Fibroblast of peridontal ligament (primary cell): Measurements from ENCODE around the gene ROM1.
"Not testable (repeated sequence)": the region's sequence is repeated elsewhere in the genome, so short reads cannot be mapped to it uniquely, and the experiment has no call there.

ENCODE experiments used
- DNase-seq: peaks from one replicate; pipeline ENCODE4 v3.0.0-alpha.2; 2010; ENCODE audit errors: extremely low read depth

Gene ROM1

DNA sequence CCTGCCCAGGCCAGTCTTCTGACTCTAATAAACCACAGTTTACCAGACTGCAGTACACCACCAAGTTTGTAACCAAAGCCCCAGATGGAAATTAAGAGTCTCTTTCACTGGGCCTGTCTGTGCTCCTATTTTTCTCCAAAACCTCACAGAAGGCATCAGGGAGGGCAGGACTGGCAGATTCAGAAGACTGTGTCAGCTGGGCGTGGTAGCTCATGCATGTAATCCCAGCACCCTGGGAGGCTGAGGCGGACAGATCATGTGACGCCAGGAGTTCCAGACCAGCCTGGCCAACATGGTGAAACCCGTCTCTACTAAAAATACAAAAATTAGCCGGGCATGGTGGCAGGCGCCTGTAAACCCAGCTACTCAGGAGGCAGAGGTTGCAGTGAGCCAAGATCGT, 27.7 kb upstream of the ROM1 start:
- DNase-seq = not testable (repeated sequence)

DNA sequence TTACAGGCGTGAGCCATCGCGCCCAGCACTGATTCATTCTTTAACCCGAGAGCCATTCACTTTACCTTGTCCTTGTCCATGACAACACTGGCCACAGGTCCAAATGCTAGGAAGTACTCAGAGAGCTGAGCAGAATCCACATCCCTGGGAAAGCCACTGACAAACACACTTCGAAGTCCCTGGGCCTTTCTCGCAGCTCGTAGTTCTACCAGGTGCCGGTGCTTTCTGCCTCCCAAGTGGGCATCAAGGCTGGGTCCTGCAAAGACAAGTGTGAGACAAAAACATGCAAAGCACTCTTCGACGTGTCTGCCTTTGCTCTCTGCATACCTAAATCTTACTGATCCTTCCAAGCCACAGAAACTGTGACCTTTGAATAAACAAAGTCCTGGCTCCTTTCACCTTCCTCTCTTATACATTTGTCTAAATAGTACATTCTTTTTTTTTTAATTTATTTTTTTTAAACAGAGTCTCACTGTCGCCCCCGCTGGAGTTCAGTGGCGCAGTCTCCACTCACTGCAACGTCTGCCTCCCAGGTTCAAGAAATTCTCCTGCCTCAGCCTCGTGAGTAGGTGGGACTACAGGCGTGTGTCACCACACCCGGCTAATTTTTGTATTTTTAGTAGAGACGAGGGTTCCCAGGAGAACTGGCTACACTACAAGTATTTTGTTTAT, 24.0 kb upstream of the ROM1 start:
- no peak for DNase-seq

DNA sequence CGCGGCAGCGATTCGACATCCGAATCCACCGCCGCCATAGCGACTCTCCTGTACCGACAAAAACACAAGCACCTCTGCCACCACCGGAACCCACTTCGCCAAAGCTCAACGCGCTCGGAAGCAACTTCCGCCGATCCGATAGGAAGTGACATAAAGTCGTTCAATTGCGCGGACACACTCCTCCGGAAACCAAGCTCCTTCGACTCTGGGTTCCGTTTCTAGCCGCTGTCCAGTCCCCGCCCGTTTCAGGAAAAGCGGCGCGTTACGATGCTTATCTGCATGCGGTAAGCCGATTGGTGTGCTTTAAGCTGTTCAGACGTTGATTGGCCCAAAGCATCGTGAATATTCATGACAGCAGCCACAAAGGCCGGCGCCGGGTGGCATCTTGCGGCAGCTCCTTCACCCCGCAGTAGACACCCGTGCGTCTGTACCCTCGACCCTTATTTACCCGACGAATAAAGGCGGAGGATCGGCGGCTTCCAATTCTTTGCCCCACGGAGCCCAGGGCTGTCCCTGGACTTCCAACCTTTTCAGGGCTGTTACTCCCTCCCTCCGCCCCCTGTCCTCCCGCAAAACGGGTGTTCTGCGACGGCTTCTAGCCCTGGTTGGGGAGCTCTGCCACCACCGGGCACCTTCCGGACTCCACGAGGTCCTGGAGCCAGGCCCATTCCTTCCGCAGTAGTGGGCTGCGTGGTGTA, 21.5 kb upstream of the ROM1 start, which contains the start of gene TUT1:
Gene TUT1 (minus strand): TSS at position 76 of the 698 bp plus-strand sequence. CDS start 38 bp downstream, at position 38.
- DNase-seq = peak; percentile 99

GRCh38 chr11:62592146-62592815, 20.8 kb upstream of the ROM1 start:
- DNase-seq = no peak

DNA sequence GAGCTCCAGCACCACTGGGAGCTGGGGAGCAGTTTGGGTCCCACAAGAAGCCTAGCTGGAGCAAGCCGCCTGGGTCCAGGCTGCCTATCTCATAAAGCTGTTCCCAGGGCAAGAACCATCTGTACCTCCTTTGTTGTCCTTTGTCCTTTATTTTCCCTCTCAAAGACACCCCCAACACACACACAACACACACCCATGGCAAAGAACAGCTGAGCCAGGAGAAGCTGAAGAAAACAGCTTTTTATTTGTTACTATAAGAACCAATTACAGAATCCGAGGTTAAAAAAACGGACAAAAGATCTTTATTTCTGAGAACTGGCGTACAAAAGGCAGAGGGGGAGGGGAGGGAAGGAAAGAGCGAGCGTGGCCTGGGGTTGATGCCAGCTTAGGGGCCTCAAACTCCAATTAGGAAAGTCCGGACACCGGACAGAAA, 20.1 kb upstream of the ROM1 start:
- no peak for DNase-seq

DNA sequence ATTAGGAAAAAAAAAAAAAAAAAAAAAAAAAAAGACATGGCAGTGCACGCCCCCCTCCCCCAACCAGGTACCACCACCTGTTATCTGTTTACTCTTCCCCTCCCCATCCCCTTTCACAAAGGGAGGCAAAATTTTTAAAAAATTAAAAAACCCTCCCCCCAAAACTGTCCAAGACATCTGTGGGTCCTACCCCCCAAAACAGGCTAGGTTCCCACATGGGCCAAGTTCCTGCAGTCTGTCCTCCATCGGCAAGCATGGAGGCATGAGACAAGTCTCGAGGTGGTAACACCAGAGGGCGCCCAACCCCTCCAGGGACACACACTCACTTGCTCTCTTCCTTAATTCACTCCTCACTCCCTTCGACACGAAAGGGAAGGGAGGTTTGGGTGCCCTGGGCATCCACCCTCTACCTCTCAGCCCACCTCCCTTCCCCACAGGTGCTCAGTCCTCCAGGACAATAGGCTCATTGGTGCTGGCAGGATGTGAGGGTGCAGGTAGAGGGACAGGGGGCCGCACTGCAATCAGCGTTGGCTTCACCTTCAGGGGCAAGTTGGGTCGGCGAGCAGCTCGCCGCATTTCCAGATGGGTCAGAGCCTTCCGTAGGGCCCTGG, 19.5 kb upstream of the ROM1 start:
- peak; percentile 64 for DNase-seq

DNA sequence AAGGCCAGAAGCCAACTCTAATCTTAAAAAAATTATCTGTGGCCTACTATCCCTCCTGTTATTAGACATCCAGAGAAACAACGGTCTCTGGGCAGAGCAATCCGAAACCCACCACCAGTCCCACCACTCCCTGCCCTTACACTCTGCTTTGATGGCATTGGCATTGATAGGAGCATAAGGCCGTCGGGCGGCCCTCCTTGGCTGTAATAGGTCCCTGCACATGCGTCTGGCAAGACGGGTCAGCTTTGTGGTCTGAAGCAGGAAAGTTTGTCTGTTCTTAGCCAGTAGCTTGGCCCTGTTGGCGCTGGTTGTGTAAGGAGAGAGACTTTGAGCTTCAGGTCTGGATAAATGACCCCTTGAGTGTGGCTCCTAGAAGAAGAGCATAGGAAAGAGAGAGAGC, 17.9 kb upstream of the ROM1 start:
- DNase-seq = no peak

GRCh38 chr11:62599069-62599696, 13.9 kb upstream of the ROM1 start:
- peak; percentile 98 for DNase-seq

DNA sequence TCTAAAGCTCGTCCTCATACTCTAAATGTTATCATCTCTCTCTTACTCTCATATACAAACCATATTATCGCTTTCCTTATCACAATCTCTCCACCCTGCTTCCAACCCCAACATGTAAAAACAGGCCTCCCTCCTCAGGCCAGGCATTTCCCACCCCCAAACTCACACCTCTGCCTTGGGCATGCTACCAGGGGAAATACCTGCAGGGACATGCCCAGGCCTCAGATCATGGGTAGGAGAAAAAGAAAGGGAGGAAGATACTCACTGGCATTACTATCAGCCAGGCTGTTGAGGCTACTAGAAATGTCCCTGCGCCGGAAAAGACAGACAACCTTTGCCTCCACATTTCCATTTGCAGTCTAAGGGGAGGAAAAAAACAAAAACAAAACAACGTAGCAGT, 13.2 kb upstream of the ROM1 start:
- no peak for DNase-seq

DNA sequence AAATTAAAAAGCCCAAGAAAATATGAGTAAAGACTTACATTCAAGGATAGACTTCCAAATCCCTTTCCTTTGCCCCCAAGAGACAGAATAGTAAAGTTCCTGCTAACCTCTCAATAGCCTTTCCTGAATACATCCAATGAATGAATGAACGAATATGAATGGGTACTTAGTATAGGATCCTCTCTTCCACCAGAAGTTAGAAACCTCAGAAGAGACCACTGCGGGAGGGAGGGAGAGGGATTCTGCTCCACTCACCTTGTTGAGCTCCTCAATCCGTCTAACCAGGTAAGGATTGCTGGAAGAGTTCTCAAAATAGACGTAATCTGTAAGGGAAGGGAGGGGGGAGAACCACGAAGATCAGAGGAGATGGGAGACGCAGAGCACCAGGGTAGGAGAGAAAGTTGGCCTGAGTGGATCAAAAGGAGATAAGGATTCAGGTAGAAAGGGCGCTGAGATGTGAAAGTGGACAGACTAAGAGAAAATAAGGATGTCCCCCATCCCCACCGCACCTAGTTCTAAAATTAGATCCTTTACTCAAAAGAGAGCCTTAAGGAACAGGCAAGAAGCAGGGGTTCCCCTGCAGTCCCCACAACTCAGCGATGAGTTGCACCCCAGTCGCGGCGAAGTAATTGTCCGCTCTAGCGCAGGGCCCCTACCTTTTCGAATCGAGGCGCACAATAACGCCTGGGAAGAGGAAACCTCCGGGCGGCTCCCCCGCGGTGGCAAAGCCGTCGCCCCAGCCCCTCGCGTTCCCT, 12.5 kb upstream of the ROM1 start:
- DNase-seq = no peak

GRCh38 chr11:62601122-62601371, 12.0 kb upstream of the ROM1 start:
- DNase-seq = no peak

DNA sequence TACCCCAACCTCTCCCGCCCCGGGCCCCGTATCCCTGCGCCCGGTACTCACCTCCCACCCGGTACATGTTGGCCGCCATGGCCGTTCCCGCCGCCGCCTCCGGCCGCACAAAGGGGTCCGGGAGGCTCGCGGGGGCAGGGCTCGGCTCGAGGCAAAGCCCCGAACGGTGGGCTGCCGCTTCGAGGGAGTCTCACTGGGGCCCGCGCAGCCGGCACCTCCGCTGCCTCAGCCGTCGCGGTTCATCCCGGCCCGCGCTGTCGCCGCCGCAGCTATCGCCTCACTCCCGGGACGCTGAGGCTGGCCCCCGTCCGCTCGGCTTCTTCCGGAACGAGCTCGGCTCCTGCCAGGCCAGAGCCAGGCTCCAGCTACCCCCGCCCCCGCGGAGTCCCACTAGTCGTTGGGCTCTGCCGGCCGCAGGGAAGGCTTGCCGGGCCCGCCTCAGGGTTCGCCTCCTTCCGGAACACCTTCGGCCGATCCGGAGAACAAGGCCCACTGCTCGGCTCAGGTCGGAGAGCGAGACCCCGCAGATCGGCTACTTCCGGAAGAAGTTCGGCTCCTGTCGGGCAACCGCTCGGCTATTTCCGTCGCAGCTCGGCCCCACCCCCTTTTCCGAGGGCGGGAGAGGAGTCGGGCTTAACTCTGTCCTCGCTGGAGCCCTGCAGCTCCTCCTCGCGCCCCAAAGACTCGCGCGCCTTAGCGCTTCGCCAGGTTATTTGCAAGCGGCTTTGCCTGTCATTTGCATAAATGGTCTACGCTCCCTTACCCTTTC, 11.5 kb upstream of the ROM1 start, which contains the start of gene MTA2:
Gene MTA2 (minus strand): TSS at position 494 of the 769 bp plus-strand sequence. CDS start 415 bp downstream, at position 79.
- peak; percentile 96 for DNase-seq

GRCh38 chr11:62602141-62603071, 10.7 kb upstream of the ROM1 start:
- DNase-seq = no peak

GRCh38 chr11:62603072-62603408, 10.0 kb upstream of the ROM1 start:
- DNase-seq = no peak

GRCh38 chr11:62603776-62604299, 9.2 kb upstream of the ROM1 start:
- DNase-seq = no peak

- no peak for DNase-seq
These were observed 8.5 kb upstream of the ROM1 start for GRCh38 chr11:62604460-62605120.

GRCh38 chr11:62605467-62605866, 7.6 kb upstream of the ROM1 start:
- DNase-seq = no peak

GRCh38 chr11:62605902-62606301, 7.2 kb upstream of the ROM1 start:
- DNase-seq = no peak

DNA sequence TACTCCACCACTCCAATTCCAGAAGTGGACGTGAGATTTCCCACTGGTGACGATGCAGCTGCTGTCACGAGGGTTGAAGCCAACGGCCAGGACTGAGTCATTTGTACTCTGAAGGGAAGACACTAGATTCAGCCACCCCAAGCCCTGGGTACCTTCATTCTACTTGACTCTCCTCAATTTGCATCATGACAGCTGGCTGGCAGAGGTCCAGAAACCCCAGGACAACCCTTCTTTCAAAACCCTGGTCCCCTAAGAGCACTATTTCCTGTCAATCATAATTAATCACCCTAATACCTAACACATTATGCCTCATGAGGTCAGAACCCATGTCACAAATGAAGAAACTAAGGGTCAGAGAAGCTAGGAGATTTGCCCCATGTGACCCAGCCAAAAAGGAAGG, 5.3 kb upstream of the ROM1 start:
- no peak for DNase-seq
